SK-MEL-5 (cell line): Measurements from ENCODE around the gene ACTA1. TPM values are rescaled to one million over a fixed set of nuclear protein-coding genes. Genes with fewer than 3 reads are reported as not detected.
"Not testable (repeated sequence)": the region's sequence is repeated elsewhere in the genome, so short reads cannot be mapped to it uniquely, and the experiment has no call there.

Experiments used
- DNase-seq: peaks from one replicate; pipeline ENCODE4 v3.0.0-alpha.2; 2016; ENCODE audit warnings: low read depth, low spot score
- in situ Hi-C: cut with HindIII; loops from 2 replicates; pipeline ENCODE4 v1.10.0; 2016; ENCODE audit warnings: low sequenced_read_pairs, high pct_unique_total_duplicates, low pct_unique_long_range_greater_than_20kb
- polyA plus RNA-seq, 2 experiments: library from polyadenylated mRNA; depleted of rRNA; stranded (reverse); fragments of >200 nt; gene quantifications; 2 replicates each; pipeline ENCODE4 v1.2.3, GENCODE V29; 2015
- total RNA-seq: library from RNA; depleted of rRNA; stranded (reverse); fragments of >200 nt; shearing (Covaris generic); gene quantifications from 2 replicates; pipeline ENCODE4 v1.2.3, GENCODE V29; 2014; rRNA removed

ACTA1 gene
- 0.16 TPM in 2 replicates for total RNA-seq
- not detected in 2 replicates for polyA plus RNA-seq (2015; cell fraction: cytosol; rRNA removed)
- polyA plus RNA-seq (2015; cell fraction: nucleus; rRNA removed), result 1.7 TPM in 1 of 2 replicates, not detected in the other

GRCh38 chr1:229434005-229434640 is at the start of gene ACTA1:
Gene ACTA1 (minus strand): TSS chr1:229434094. CDS start chr1:229433115, 979 bp downstream.
- in situ Hi-C loops, result no loop called here
- no peak for DNase-seq

GRCh38 chr1:229482511-229482910 is 48.6 kb upstream of the ACTA1 start:
- DNase-seq, result no peak
- in situ Hi-C loops, result no loop called here

GRCh38 chr1:229480495-229480894 is 46.6 kb upstream of the ACTA1 start:
- DNase-seq, result no peak
- in situ Hi-C loops, result no loop called here

GRCh38 chr1:229479660-229480399 is 45.9 kb upstream of the ACTA1 start:
- DNase-seq, result no peak
- in situ Hi-C loops, result no loop called here

DNA sequence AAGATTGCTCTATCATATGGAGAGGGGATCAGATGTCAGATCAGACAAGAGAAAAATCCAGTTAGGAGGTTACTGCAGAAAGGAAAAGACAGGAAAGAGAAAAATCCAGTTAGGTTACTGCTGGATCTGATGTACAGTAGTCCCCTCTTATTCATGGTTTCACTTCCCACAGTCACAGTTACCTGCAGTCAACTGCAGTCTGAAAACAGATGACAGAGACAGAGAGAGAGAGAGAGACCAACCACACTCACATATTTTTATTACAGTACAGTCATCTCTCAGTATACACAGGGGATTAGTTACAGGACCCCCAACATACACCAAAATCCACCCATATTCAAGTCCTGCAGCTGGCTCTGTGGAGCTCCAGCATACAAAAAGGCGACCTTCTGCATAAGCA is 45.0 kb upstream of the ACTA1 start:
- in situ Hi-C loops, result no loop called here
- no peak for DNase-seq

DNA sequence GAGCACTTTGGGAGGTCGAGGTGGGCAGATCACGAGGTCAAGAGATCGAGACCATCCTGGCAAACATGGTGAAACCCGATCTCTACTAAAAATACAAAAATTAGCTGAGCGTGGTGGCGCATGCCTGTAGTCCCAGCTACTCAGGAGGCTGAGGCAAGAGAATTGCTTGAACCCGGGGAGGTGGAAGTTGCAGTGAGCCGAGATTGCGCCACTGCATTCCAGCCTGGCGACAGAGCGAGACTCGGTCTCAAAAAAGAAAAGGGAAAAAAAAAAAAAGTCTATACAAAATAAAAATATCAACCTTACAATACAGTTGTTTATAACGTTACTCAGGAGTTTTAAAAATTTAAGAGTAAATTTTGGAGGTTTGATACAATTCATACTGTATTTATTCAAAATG is 42.0 kb upstream of the ACTA1 start:
- in situ Hi-C loops, DNase-seq: not testable (repeated sequence)

- no peak for DNase-seq
- in situ Hi-C loops, result no loop called here
Measured at GRCh38 chr1:229474509-229474908, 40.6 kb upstream of the ACTA1 start.

GRCh38 chr1:229471175-229471574 is 37.3 kb upstream of the ACTA1 start:
- no peak for DNase-seq
- in situ Hi-C loops, result no loop called here

DNA sequence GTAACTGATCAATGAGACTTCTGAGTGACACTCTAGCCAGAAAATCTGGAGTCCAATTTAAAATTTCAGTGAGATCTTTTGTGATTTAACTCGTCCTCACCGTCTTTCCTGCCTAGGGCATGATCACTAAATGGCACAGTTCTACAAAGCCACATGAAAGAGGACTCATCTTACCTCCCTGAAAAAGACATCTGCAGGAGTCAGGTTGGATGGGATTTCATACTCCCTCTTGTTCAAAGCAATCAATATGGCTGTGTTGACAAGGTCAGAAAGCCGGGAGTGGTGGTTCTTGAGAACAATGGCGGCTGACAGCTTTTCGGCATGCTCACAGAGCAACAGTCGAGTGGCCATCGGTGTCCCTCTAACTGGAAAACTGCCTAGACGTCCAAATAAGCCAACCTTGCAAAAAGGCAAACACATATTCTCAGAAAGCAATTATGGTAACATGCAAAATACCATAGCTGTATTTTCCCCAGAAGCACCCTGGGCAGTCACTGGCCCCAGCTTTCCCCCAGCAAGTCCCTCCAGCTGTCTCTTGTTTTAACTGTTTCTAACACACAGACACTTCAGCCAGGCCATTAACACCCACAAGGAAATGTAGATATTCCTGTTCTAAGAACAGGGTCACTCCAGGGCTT is 36.6 kb upstream of the ACTA1 start:
- in situ Hi-C loops, result no loop called here
- no peak for DNase-seq

DNA sequence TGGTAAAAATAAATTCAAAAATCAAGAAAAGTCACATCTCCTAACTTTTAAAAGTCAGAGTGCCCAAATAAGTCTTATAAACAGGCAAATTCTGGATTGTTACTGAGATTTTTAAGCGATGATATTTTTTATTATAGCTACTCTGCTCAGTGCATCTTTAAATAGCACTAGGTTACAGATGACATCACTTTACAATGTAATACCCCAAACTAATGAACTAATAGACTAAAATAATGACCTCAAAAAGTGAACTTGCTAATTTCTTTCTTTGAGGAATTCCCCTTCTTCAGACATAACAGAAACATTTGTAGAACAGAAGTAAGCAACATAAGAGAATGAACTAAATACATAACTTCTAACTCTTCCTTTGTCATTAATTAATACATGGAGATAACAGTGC is 33.0 kb upstream of the ACTA1 start:
- no peak for DNase-seq
- in situ Hi-C loops, result no loop called here

- in situ Hi-C loops, result no loop called here
- DNase-seq, result no peak
Measured at GRCh38 chr1:229464672-229465071, 30.8 kb upstream of the ACTA1 start.

DNA sequence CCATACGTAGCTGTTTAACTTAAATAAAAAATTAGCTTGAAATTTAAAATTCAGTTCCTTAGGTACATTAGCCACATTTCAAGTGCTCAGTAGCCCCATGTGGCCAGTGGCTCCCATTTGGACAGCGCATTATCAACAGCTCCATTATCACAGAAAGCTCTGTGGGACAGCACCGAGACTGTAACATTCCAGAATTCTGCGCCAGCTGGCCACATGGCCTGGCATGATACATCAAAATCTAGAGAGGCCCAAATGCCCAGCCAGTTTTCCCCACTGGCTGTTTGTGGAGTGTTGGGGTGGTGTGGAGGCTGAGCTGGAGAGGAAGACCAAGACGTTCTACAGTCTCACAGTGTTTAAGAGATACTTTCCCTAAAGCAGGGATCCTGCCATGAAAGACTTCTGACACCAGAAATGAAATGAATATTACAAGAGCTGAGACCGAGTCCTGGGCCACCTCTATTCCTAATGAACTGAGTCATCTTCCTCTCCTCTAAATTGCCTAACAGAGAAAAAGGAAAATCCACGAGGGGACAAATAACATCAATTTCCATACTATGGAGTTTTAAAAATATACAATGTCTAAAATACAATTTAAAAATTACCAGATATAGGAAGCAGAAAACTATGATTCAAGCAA is 27.3 kb upstream of the ACTA1 start:
- DNase-seq, result no peak
- in situ Hi-C loops, result no loop called here

- in situ Hi-C loops, result no loop called here
- DNase-seq, result no peak
Measured at GRCh38 chr1:229459815-229460214, 25.9 kb upstream of the ACTA1 start.

- no peak for DNase-seq
- in situ Hi-C loops, result no loop called here
Measured at GRCh38 chr1:229457436-229457835, 23.5 kb upstream of the ACTA1 start.

- DNase-seq, result no peak
- in situ Hi-C loops, result no loop called here
Measured at GRCh38 chr1:229456016-229456415, 22.1 kb upstream of the ACTA1 start.

- DNase-seq, result no peak
- in situ Hi-C loops, result no loop called here
Measured at GRCh38 chr1:229454056-229454455, 20.2 kb upstream of the ACTA1 start.

DNA sequence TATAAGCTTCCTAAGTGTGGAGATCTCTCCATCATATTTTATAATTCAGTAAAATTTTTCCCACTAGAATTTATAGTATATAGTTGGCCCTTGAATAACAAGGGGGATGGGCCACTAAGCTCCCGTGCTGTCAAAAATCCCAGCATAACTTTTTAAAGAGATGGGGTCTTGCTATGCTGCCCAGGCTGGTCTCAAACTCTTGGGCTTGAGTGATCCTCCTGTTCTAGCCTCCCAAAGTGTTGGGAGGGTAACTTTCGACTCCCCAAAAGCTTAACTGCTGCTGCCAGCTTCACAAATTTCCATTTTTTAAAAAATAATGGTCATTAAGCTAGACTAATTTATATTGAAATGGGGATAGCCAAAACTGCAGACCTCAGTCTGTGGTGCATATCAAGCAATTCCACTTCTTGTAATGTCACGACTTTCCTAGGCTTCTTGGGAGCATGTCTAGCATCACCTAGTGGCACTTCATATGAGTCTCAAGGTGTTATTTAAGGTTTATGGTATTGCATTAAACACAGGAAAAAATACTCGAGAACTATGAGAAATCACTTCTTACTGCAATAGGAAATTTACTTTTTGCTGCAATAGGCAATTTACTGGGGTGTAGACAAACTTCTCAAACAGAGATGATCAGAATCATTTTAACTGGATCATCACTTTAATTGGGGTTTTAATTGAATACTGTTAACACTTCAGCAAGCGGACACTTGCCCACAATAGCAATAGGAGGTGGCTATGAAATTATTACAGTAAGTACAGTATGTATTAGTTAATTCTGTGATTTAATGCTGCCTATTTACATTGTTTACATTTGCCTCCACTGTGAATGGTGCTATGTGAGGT is 19.3 kb upstream of the ACTA1 start:
- in situ Hi-C loops, result no loop called here
- peak; percentile 58 for DNase-seq
